GM23248 (cell line): ENCODE results near the gene PABPN1L. TPM values are rescaled to one million over a fixed set of nuclear protein-coding genes. Genes with fewer than 3 reads are reported as not detected.

Source experiments
- DNase-seq: peaks from one replicate; pipeline ENCODE4 v3.0.0-alpha.2; 2015
- H2AFZ ChIP-seq: fragments of 200-600 bp; sonication (generic); 2 replicates; pipeline ENCODE4 v1.6.1; 2016; ENCODE audit warnings: antibody characterized with exemption
- H3F3A ChIP-seq: fragments of 200-600 bp; sonication (generic); 2 replicates; pipeline ENCODE4 v1.6.1; 2016; ENCODE audit warnings: mild to moderate bottlenecking, antibody characterized with exemption, mixed run types; ENCODE audit not compliant: insufficient read depth
- H3K27ac ChIP-seq: fragments of 200-600 bp; sonication (generic); 2 replicates; pipeline ENCODE4 v1.5.1; 2016; ENCODE audit warnings: mild to moderate bottlenecking
- H3K27me3 ChIP-seq: fragments of 200-600 bp; sonication (generic); replicated peaks from 2 replicates; pipeline ENCODE4 v1.6.1; 2016; ENCODE audit warnings: mild to moderate bottlenecking; ENCODE audit not compliant: insufficient read depth
- H3K36me3 ChIP-seq: fragments of 200-600 bp; sonication (generic); 2 replicates; pipeline ENCODE4 v1.6.1; 2016; ENCODE audit warnings: low read depth, mild to moderate bottlenecking
- H3K4me1 ChIP-seq: fragments of 200-600 bp; sonication (generic); 2 replicates; pipeline ENCODE4 v1.6.1; 2016; ENCODE audit warnings: mild to moderate bottlenecking; ENCODE audit not compliant: insufficient read depth
- H3K4me2 ChIP-seq: fragments of 200-600 bp; sonication (generic); one replicate; pipeline ENCODE4 v1.6.1; 2016; ENCODE audit warnings: mild to moderate bottlenecking; ENCODE audit not compliant: unreplicated experiment
- H3K4me3 ChIP-seq: fragments of 200-600 bp; sonication (generic); 2 replicates; pipeline ENCODE4 v1.5.1; 2016; ENCODE audit warnings: mild to moderate bottlenecking
- H3K79me2 ChIP-seq: fragments of 200-600 bp; sonication (generic); 2 replicates; pipeline ENCODE4 v1.6.1; 2016; ENCODE audit warnings: mild to moderate bottlenecking; ENCODE audit not compliant: insufficient read depth
- H3K9ac ChIP-seq: fragments of 200-600 bp; sonication (generic); 2 replicates; pipeline ENCODE4 v1.6.1; 2016; ENCODE audit warnings: mild to moderate bottlenecking
- H3K9me2 ChIP-seq: fragments of 200-600 bp; sonication (generic); 2 replicates; pipeline ENCODE4 v1.6.1; 2016; ENCODE audit warnings: mixed run types, mild to moderate bottlenecking, moderate library complexity; ENCODE audit not compliant: insufficient read depth
- H3K9me3 ChIP-seq: fragments of 200-600 bp; sonication (generic); one replicate; pipeline ENCODE4 v1.6.1; 2017; ENCODE audit warnings: low read depth
- H4K20me1 ChIP-seq: fragments of 200-600 bp; sonication (generic); 2 replicates; pipeline ENCODE4 v1.6.0; 2016; ENCODE audit not compliant: insufficient read depth
- EZH2 ChIP-seq: fragments of 200-600 bp; sonication (generic); IDR thresholded peaks from 2 replicates; pipeline ENCODE4 v1.6.1; 2018; ENCODE audit warnings: antibody characterized with exemption, mild to moderate bottlenecking; ENCODE audit not compliant: insufficient read depth, poor library complexity, severe bottlenecking
- EZH2phosphoT487 ChIP-seq: fragments of 200-600 bp; sonication (generic); IDR thresholded peaks from 2 replicates; pipeline ENCODE4 v1.6.1; 2018; ENCODE audit warnings: antibody characterized with exemption, moderate library complexity, mild to moderate bottlenecking, low read depth; ENCODE audit not compliant: insufficient read depth
- WGBS, 2 experiments: methylation state at CpG; one replicate each; pipeline ENCODE4 v1.1.6; 2015 to 2017; ENCODE audit warnings: low lambda C conversion rate in 2 of 2, low coverage in 1 of 2; ENCODE audit errors: missing lambda C conversion rate in 2 of 2; 5-methylcytosine and 5-hydroxymethylcytosine counted together
- in situ Hi-C: fragments of 300-500 bp; cut with MboI; formaldehyde crosslinking; loops from 2 replicates; pipeline ENCODE4 v1.15.0; 2020
- polyA plus RNA-seq: library from polyadenylated mRNA; unstranded; fragments of >200 nt; fragmentation: Nextera tagmentation; extraction: Ambion mirVana; gene quantifications from 2 replicates; pipeline ENCODE4 v1.2.1, GENCODE V29; 2016
- total RNA-seq: library from RNA; depleted of rRNA; stranded (reverse); fragments of >200 nt; shearing (Covaris generic); gene quantifications from 2 replicates; pipeline ENCODE4 v1.2.3, GENCODE V29; 2014

The PABPN1L gene
- total and polyA plus RNA-seq, 2 experiments from 2014 or later, result not detected

DNA sequence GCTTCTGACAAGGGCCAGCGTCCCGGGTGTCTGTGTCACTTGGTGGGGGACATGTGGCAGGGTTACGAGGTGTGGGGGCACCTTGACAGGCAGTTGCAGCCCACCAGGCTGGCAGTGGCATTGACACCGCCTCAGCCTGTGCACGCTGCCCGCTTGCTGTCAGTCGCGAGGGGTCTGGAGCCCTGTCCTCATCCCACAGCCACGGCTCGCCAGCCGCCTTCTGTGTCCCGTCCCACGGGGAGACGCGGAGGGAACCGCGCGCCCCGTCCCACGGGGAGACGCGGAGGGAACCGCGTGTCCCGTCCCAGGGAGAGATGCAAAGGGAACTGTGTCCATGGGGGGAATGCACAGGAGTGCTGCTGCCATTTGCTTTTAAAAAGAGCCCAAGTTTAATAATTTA, 3.5 kb downstream of the PABPN1L start:
- H3F3A ChIP-seq, result no peaks in the 10 kb centered on the region
- no peak for DNase-seq
- no peak overlapping the region for H3K9ac ChIP-seq
- in situ Hi-C loops, result no loop called here
- no peak overlapping the region for H3K27ac ChIP-seq
- H2AFZ ChIP-seq, result no peak overlapping the region
- no peaks in the 10 kb centered on the region for H3K9me2 ChIP-seq
- no peaks in the 10 kb centered on the region for H4K20me1 ChIP-seq
- H3K4me1 ChIP-seq, result peaks cover 3% of the 10 kb centered on the region; the same call in 1 of the 2 replicates
- 91 to 92% methylated on average over 25 of the region's 25 CpGs for WGBS, 2 experiments
- no peaks in the 10 kb centered on the region for H3K36me3 ChIP-seq
- TF ChIP-seq EZH2phosphoT487 (no peak), EZH2 (no peak)
- H3K79me2 ChIP-seq, result peaks cover 10% of the 10 kb centered on the region; the same call in 1 of the 2 replicates
- H3K27me3 ChIP-seq, result no peaks in the 10 kb centered on the region
- H3K9me3 ChIP-seq, result no peaks in the 10 kb centered on the region
- H3K4me3 ChIP-seq, result no peak overlapping the region
- H3K4me2 ChIP-seq, result no peak overlapping the region

DNA sequence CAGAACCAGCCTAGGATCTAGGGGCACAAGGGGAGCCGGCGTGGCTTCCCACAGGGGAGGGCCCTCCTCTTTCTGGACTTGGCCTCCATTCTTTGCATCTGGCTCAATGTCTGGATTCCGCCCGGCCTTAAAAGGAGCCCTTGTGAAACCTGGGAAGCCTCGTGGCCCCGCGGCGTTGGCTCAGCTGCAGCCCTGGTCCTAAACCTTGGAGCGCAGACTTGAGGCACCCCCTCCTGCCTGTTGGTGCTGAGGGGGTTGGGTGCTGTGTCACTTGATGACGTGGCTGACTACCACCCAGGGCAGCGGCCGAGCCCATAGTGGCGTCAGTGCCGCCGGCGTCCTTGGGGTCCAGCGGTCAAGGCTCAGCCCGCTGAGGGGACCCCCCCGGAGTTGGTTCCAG, 5.1 kb downstream of the PABPN1L start:
- Histone ChIP-seq H3K36me3 (no peaks in the 10 kb centered on the region), H4K20me1 (no peaks in the 10 kb centered on the region), H3K4me2 (no peak overlapping the region), H2AFZ (no peak overlapping the region), H3K27me3 (no peaks in the 10 kb centered on the region), H3K4me3 (no peak overlapping the region), H3K9me2 (no peaks in the 10 kb centered on the region), H3K9ac (no peak overlapping the region), H3F3A (no peaks in the 10 kb centered on the region), H3K27ac (no peak overlapping the region), H3K4me1 (peaks cover 5% of the 10 kb centered on the region; the same call in 1 of the 2 replicates), H3K79me2 (peaks cover 10% of the 10 kb centered on the region; the same call in 1 of the 2 replicates), H3K9me3 (no peaks in the 10 kb centered on the region)
- no peak for TF ChIP-seq EZH2phosphoT487
- no peak for DNase-seq
- WGBS, 2 experiments, result 95 to 96% methylated on average over 18 to 19 of the region's 19 CpGs
- in situ Hi-C loops, result no loop called here

DNA sequence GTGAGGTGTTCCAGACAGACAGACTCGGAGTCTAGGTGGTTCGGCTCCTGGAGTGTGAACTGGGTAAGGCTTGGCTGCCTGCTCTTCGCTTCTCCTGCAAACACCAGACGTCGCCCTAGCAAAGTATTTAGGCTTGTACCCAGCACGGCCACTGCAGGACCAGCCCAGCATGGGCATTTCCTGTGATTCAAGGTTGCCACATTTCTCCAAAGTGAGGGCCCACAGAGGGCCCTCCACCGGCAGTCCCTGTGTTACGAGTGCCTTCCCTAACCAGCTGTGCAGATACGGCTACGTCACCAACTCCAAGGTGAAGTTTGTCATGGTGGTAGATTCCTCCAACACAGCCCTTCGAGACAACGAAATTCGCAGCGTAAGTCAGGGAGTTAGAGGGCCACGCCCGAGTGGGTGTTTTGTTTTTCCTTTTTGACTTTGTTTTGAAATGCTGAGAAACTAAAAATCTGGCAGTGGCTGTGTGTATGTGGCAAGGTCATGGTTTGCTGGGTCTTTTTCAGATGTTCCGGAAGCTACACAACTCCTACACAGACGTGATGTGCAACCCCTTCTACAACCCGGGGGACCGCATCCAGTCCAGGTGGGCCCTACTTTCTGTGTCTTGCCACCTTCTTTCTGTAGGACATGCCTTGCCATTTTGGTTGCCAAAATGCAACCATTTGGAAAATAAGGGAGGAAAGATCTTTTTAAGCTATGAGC, 6.9 kb downstream of the PABPN1L start:
- Histone ChIP-seq H3K9me3 (no peaks in the 10 kb centered on the region), H2AFZ (no peak overlapping the region), H3F3A (no peaks in the 10 kb centered on the region; the same call in 1 of the 2 replicates), H3K79me2 (peaks cover 27% of the 10 kb centered on the region; the same call in 1 of the 2 replicates), H3K4me3 (no peak overlapping the region), H3K9ac (no peak overlapping the region), H3K9me2 (no peaks in the 10 kb centered on the region), H3K4me2 (no peak overlapping the region), H4K20me1 (no peaks in the 10 kb centered on the region), H3K36me3 (no peaks in the 10 kb centered on the region), H3K27me3 (no peaks in the 10 kb centered on the region), H3K4me1 (peaks cover 8% of the 10 kb centered on the region; the same call in 1 of the 2 replicates), H3K27ac (no peak overlapping the region)
- DNase-seq, result no peak
- WGBS, 2 experiments, result 83 to 88% methylated on average over 20 of the region's 20 CpGs
- no peak for TF ChIP-seq EZH2phosphoT487
- in situ Hi-C loops, result no loop called here

DNA sequence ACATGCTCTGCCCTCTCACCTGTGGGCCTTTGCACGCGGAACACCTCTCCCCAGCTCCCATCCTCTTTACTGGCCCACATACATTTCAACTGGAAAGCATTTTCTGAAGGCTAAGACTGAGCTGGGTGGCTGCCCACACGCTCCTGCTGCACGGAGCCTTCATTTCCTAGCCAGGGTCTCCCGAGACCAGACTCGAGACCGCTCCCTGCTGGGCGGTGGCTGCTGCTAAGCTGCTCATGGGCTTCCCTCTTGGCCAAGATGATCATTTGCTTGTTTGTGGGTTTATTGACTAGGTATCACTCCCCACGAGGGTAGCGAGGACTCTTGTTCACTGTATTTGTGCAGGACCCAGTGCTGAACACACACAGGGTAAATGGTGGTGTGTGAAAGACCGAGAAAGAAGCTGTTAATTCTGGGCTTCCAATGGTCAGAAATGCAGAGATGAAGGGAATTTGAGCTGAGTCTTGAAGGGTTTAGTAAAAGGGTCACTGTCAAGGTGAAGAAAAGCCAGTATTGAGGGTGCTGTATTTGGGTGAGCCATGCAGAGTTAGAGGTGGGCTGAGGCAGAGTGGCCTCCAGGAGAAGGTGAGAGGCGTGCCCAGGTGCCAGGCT, 8.6 kb downstream of the PABPN1L start:
- Histone ChIP-seq H3K27ac (no peak overlapping the region), H3K4me1 (peaks cover 8% of the 10 kb centered on the region; the same call in 1 of the 2 replicates), H3K36me3 (no peaks in the 10 kb centered on the region), H3K9me2 (no peaks in the 10 kb centered on the region), H3K79me2 (peaks cover 27% of the 10 kb centered on the region; the same call in 1 of the 2 replicates), H2AFZ (peak overlapping the region; percentile 89), H3K4me2 (peak overlapping the region; percentile 91), H3K9me3 (no peaks in the 10 kb centered on the region), H3K9ac (peak overlapping the region; percentile 79), H3K27me3 (no peaks in the 10 kb centered on the region), H4K20me1 (no peaks in the 10 kb centered on the region), H3K4me3 (peak overlapping the region; percentile 92), H3F3A (no peaks in the 10 kb centered on the region; the same call in 1 of the 2 replicates)
- TF ChIP-seq EZH2phosphoT487 (no peak), EZH2 (no peak)
- WGBS, 2 experiments, result 12 to 14% methylated on average over 12 of the region's 12 CpGs
- in situ Hi-C loops, result no loop called here
- DNase-seq, result peak; percentile 92
